Activated CD4-positive, alpha-beta T cell treated with anti-CD3 and anti-CD28 coated beads for 1 hour (primary cell): Measurements from ENCODE around the gene EPM2AIP1.
"Not testable (repeated sequence)": the region's sequence is repeated elsewhere in the genome, so short reads cannot be mapped to it uniquely, and the experiment has no call there.

Experiments used
- DNase-seq: peaks from one replicate; pipeline ENCODE4 v3.0.0-alpha.2; 2020

EPM2AIP1 gene

DNA sequence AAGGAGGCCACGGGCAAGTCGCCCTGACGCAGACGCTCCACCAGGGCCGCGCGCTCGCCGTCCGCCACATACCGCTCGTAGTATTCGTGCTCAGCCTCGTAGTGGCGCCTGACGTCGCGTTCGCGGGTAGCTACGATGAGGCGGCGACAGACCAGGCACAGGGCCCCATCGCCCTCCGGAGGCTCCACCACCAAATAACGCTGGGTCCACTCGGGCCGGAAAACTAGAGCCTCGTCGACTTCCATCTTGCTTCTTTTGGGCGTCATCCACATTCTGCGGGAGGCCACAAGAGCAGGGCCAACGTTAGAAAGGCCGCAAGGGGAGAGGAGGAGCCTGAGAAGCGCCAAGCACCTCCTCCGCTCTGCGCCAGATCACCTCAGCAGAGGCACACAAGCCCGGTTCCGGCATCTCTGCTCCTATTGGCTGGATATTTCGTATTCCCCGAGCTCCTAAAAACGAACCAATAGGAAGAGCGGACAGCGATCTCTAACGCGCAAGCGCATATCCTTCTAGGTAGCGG, at the start of gene EPM2AIP1:
EPM2AIP1 (minus strand) TSS at position 326 of the 520 bp plus-strand sequence; CDS start at position 272, 54 bp downstream.
- DNase-seq = peak; percentile 97

DNA sequence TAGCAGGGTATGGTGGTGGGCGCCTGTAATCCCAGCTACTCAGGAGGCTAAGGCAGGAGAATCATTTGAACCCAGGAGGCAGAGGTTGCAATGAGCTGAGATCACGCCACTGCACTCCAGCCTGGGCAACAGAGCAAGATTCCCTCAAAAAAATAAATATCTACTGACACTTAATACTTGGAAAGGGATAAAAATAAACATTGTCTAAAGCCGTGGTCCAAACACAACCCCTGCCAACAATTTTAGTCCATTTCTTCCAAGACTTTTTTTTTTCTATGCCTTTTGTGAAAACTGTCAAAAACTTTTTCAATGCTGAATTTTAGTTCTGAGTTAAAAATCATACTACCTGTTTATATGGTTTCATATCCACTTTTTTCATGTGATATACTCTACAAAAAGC, 49.8 kb upstream of the EPM2AIP1 start:
- not testable (repeated sequence) for DNase-seq

GRCh38 chr3:37041546-37042195, 48.7 kb upstream of the EPM2AIP1 start:
- DNase-seq = no peak

DNA sequence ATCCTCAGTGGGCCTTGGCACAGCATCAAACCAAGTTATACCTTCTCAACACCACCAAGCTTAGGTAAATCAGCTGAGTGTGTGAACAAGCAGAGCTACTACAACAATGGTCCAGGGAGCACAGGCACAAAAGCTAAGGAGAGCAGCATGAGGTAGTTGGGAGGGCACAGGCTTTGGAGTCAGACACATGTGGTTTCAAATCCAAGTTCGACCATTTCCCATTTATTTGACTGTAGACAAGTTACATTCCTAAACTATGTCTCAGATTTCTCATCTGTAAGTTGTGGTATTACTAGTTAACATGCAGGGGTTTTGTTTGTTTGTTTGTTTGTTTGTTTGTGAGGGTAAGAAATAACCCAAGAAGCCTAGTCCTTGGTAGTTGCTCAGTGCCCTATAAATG, 47.3 kb upstream of the EPM2AIP1 start:
- DNase-seq = no peak

GRCh38 chr3:37039161-37039846, 46.4 kb upstream of the EPM2AIP1 start:
- DNase-seq = no peak

DNA sequence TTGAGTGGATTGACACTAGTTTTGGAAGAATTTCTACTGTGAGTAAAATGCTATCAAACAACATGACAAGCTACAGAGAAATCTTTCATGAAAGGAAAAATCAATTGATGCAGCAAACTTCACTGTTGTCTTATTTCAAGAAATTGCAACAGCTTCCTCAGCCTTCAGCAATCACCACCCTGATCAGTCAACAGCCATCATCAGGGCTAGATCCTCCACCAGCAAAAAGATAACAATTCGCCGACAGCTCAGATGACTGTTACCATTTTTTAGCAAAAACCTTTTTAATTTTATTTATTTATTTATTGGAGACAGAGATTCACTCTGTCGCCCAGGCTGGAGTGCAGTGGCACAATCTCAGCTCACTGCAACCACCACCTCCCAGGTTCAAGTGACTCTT, 44.4 kb upstream of the EPM2AIP1 start:
- DNase-seq = no peak

- no peak for DNase-seq
These were observed 40.0 kb upstream of the EPM2AIP1 start for GRCh38 chr3:37032961-37033360.

DNA sequence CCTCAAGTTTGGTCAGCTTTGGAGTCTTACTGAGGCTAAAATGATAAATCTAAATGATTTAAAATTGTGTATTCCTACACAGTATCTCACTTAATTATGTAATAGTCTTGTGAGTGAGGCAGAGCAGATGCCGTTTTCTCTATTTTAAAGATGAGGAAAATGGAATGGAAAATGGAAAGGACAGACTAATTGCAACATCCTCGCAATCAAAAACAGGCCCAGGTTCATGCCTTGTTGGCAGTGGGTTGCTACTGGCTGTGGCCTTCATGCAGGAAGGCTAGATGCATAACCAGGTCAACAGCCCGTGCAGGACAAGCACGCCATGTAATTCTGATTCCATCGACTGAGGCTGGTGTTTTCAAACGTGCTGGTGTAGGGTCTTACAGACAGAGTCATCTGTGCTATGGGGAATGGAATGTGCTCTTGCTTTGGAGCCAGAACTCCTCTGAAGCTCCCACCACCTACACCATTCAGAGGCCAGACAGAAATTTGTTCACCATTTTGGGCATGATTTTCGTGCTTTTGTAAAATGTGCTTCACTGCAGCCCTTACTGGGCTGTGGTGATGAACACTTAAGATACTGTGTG, 38.3 kb upstream of the EPM2AIP1 start:
- DNase-seq = no peak

GRCh38 chr3:37030588-37030987, 37.7 kb upstream of the EPM2AIP1 start:
- no peak for DNase-seq

- no peak for DNase-seq
These were observed 36.7 kb upstream of the EPM2AIP1 start for GRCh38 chr3:37029516-37030163.

- no peak for DNase-seq
These were observed 36.2 kb upstream of the EPM2AIP1 start for GRCh38 chr3:37029111-37029510.

GRCh38 chr3:37028329-37028728, 35.4 kb upstream of the EPM2AIP1 start:
- DNase-seq = no peak

DNA sequence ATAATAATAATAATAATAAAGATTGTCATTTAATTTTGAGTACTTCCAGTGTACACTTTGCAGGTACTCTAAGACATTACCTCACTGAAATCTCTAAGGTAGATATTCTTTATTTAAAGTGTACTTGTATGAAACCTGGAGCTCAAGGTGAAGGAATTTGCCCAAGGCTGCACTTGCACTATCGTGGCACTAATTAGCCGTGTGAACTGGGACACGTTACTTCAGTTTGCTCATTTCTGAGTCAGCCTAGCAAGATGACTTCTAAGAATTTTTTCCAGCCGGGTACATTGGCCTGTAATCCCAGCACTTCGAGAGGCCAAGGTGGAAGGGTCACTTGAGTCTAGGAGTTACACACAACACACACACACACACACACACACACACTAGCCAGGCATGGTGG, 33.9 kb upstream of the EPM2AIP1 start:
- DNase-seq = no peak

DNA sequence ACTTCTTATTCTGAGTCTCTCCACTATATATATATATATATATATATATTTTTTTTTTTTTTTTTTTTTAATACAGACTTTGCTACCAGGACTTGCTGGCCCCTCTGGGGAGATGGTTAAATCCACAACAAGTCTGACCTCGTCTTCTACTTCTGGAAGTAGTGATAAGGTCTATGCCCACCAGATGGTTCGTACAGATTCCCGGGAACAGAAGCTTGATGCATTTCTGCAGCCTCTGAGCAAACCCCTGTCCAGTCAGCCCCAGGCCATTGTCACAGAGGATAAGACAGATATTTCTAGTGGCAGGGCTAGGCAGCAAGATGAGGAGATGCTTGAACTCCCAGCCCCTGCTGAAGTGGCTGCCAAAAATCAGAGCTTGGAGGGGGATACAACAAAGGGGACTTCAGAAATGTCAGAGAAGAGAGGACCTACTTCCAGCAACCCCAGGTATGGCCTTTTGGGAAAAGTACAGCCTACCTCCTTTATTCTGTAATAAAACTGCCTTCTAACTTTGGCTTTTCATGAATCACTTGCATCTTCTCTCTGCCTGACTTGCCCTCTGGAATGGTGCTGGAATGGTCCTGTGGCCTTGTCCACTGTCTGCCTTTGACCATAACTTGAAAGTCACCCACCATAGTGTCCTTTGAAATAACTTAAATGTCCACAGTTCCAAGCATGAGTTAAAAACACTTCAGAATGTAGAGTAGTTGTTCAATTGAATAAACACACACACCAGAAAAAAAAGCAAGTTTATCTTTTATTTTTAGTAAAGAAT, 32.8 kb upstream of the EPM2AIP1 start:
- no peak for DNase-seq

DNA sequence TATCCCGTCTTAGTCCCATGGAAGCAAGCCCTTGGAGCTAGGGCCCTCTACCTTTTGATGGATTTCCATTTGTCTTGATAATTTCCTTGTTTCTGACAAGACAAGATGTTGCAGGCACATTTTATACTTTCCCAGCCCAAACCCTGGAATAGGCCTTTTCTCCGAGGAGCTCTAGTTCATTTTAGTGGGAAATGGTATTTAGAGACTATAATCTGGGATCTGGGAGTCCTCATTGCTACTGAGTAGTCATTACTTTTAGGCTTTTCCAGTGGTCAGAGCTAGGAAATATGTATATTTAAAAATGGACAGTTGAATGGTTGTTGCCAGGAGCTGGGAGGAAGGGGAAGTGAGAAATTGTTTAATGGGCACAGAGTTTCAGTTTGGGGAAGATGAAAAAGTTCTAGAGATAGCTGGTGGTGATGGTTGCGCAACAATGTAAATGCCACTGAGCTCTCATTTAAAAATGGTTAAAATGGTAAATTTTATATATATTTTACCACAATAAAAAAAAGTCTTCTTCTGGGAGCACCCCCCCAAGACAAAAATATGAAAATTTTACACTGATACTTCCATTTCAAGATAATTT, 32.0 kb upstream of the EPM2AIP1 start:
- DNase-seq = no peak

DNA sequence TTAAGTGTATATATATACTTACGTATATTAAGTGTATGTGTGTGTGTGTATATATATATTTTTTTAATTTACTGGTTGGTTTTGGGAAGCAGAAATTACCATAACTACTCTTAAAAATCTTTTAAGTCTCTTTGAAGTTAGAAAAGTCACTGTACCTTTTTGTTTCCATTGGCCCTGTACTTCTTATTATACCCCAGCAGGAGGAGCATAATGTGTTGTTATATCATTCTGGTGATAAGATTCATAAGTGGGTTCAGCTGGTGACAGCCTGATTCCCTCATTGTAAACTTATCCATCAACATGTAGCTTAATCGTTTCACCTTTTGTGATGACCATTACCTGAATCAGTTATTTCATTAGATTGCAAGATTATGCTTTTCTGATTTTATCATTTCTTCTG, 31.2 kb upstream of the EPM2AIP1 start:
- DNase-seq = no peak

DNA sequence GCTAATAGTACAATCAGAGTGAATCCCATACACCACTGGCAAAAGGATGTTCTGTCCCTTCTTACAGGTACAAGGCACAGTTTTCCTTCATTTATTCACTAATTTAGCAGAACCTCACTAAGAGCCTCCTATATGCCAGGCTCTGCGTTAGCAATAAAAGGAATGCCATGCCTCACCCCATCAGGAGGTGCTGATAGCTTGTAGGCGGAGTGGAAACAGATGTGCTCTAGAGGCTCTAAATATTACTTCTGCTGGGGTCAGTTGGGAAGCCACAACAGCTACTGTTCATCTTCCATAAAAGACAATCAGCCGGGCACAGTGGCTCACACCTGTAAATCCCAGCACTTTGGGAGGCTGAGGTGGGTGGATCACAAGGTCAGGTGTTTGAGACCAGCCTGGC, 24.8 kb upstream of the EPM2AIP1 start:
- no peak for DNase-seq

GRCh38 chr3:37016903-37017302, 24.0 kb upstream of the EPM2AIP1 start:
- no peak for DNase-seq

DNA sequence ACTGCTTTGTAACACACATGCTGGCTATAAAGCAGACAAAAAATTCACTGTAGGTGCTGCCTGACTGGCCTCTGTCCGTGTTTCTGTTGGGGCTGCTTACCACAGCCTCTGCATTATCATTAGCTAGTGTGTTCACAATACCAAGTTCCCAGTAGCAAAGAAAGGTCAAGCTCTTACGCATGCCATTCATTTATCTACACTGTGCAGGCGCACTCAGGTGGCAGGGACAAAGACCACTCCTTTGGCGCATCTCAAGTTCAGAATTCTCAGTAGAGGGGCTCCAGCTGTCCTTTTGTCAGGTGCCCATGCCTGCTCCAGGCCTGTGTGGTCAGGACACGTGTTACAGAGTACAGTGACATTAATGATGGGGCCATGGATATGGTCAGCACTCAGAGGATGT, 22.7 kb upstream of the EPM2AIP1 start:
- no peak for DNase-seq

DNA sequence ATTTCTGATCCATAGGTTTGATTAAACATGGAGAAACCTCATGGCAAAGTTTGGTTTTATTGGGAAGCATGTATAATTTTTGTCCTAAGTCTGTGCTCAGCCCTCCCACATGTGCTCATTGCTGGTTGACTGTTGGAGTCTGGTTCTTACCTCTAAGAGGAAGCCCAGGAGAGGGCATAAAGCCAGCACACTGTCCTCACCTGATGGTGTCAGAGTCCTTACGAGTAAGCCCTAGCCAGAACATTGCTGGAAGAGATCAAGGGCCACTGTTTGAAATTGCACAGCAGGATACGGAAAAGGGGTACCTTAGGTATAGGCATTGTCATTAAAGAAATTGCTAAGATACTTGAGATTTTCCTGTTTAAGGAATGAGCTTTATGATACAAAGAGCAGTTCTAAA, 21.7 kb upstream of the EPM2AIP1 start:
- no peak for DNase-seq

- peak; percentile 89 for DNase-seq
These were observed 674 bp upstream of the EPM2AIP1 start, which contains the start of gene MLH1 for GRCh38 chr3:36993326-36994283. Gene MLH1, plus strand, starts transcription at chr3:36993518. Its CDS starts 30 bp downstream, at chr3:36993548.
